Measurements from ENCODE around the gene THAP3.
A peak's percentile ranks its signal among the peaks of the same experiment; 100 is the strongest.

Gene THAP3

GRCh38 chr1:6624710-6625583 is at the start of gene THAP3:
Gene THAP3, plus strand, starts transcription at chr1:6624868. Its CDS starts 351 bp downstream, at chr1:6625219.
- DNase-seq = peak; percentile 31 to 60

DNA sequence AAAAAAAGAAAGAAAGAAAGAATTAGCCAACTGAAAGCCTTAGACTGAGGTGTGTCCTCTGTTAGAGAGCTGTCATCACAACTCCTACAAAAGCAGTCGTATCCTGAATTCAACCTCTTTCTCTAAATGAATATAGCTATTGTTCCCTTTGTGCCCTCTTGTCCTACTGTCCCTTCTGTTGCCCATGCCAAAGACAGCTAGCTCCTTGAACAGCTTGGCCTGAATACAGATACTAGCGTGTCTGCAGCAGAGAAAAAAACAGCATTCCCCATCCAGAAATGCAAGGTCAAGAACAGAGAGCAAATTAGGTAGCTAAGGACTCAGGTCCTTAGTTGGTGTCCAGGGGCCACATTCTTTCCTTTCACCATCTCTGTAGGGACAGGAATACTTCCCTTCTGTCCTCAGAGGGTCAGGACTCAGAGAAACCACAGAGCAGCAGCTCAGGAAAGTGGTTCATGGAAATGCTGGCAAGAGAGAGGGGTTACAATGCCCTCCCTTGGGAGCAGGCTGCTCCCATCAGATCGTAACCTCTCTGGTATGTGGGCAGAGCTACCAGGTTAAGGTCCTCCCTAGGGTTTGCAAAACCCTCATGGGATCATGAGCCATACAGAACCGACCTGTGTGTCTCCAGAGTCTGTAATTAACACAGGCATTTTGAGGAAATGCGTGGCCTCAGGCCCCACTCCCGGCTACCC is 46.7 kb upstream of the THAP3 start:
- DNase-seq = no peak

DNA sequence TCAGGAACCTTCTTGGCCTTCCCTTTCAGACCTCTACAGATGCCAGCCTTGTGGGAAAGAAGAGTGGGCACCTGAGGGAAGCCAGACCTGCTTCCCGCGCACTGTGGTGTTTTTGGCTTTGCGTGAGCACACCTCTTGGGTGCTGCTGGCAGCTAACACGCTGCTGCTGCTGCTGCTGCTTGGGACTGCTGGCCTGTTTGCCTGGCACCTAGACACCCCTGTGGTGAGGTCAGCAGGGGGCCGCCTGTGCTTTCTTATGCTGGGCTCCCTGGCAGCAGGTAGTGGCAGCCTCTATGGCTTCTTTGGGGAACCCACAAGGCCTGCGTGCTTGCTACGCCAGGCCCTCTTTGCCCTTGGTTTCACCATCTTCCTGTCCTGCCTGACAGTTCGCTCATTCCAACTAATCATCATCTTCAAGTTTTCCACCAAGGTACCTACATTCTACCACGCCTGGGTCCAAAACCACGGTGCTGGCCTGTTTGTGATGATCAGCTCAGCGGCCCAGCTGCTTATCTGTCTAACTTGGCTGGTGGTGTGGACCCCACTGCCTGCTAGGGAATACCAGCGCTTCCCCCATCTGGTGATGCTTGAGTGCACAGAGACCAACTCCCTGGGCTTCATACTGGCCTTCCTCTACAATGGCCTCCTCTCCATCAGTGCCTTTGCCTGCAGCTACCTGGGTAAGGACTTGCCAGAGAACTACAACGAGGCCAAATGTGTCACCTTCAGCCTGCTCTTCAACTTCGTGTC is 45.9 kb upstream of the THAP3 start:
- DNase-seq = no peak

GRCh38 chr1:6579374-6580118 is 45.1 kb upstream of the THAP3 start, which contains the start of gene ZBTB48:
Gene ZBTB48, plus strand, starts transcription at chr1:6579994. Its CDS starts 616 bp downstream, at chr1:6580610.
- peak; percentile 83 to 96 for DNase-seq

- no peak for DNase-seq
These were observed 44.5 kb upstream of the THAP3 start for GRCh38 chr1:6580119-6580592.

DNA sequence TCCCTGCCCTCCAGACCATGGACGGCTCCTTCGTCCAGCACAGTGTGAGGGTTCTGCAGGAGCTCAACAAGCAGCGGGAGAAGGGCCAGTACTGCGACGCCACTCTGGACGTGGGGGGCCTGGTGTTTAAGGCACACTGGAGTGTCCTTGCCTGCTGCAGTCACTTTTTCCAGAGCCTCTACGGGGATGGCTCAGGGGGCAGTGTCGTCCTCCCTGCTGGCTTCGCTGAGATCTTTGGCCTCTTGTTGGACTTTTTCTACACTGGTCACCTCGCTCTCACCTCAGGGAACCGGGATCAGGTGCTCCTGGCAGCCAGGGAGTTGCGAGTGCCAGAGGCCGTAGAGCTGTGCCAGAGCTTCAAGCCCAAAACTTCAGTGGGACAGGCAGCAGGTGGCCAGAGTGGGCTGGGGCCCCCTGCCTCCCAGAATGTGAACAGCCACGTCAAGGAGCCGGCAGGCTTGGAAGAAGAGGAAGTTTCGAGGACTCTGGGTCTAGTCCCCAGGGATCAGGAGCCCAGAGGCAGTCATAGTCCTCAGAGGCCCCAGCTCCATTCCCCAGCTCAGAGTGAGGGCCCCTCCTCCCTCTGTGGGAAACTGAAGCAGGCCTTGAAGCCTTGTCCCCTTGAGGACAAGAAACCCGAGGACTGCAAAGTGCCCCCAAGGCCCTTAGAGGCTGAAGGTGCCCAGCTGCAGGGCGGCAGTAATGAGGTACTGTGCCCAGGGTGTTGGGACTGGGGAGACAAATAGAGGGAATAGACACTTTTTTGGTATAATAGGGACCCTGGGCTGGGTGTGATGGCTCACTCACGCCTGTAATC is 43.9 kb upstream of the THAP3 start:
- no peak for DNase-seq

- DNase-seq = no peak
These were observed 42.9 kb upstream of the THAP3 start for GRCh38 chr1:6581561-6582305.

DNA sequence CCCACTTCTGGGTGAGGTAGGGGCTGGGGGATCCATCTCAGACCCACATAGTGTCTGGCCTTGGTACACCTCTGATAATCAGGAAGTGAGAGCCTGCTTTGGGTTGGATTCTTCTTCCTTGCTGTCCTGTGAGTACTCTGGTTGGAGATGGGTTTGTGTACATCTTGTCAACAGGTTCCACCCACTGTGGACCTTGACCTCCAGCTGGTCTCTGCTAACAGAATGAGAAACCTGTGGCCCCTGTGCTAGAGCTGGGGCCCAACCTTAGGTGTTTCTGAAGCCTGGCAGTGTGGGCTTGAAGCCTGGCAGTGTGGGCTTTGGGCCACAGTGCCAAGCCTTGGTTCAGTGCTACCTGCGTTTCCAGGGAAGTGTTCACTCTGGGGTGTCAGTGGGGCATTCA is 42.3 kb upstream of the THAP3 start:
- no peak for DNase-seq

- no peak for DNase-seq
These were observed 40.3 kb upstream of the THAP3 start for GRCh38 chr1:6584126-6585080.

- DNase-seq = no peak
These were observed 39.5 kb upstream of the THAP3 start for GRCh38 chr1:6585081-6585722.

DNA sequence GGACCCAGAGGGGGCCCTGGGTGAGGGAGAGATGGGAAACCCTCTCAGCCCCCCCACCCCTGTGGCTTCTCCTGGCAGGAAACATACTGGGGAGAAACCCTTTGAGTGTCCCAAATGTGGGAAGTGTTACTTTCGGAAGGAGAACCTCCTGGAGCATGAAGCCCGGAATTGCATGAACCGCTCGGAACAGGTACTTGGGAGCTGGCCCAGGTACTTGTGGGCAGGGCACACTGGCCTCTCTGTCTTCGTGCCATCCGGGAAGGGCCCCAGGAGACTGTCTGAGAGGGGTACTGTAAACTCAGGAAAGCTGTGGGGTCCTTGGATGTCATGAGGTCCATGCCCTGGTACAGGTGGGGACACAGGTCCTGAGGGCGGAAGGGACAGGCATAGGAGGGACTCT is 38.8 kb upstream of the THAP3 start:
- no peak for DNase-seq

GRCh38 chr1:6586404-6586816 is 38.3 kb upstream of the THAP3 start:
- no peak for DNase-seq

GRCh38 chr1:6587261-6588005 is 37.2 kb upstream of the THAP3 start:
- no peak for DNase-seq

- no peak for DNase-seq
These were observed 36.4 kb upstream of the THAP3 start for GRCh38 chr1:6588128-6588892.

DNA sequence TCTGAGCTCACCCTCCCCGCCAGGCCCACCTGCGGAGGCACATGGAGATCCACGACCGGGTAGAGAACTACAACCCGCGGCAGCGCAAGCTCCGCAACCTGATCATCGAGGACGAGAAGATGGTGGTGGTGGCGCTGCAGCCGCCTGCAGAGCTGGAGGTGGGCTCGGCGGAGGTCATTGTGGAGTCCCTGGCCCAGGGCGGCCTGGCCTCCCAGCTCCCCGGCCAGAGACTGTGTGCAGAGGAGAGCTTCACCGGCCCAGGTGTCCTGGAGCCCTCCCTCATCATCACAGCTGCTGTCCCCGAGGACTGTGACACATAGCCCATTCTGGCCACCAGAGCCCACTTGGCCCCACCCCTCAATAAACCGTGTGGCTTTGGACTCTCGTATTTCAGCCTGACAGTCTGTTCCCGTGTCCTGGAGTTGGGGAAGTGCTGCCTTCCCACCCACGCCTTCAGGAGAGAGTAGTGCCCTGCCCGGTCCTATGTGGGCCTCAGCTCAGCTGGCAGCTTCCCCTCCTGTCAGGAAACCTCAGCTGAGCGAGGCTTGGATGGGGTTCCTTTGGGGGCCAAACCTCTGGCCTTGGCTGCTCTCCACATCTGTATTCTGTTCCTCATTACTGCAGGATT is 35.7 kb upstream of the THAP3 start:
- peak in 1 of 2 experiments; percentile 24 for DNase-seq

DNA sequence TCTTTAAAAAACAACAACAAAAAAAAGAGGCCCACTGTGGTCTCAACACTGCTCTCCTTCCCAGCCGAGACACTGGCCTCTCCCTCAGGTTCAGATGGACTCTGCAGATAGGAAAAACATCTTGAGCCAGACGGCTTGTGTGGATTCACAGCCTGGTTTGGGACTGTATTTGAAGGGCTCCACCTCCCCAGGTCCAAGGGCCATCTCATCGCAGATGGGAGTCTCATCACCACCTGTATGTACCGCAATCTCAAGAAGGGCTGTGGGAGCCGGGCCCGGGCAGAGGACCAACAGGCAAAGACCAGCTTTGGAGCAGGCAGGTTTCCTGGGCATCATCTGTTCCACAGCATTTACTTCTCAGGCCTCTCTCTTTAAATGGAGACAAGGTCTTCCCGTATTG is 34.6 kb upstream of the THAP3 start:
- no peak for DNase-seq

DNA sequence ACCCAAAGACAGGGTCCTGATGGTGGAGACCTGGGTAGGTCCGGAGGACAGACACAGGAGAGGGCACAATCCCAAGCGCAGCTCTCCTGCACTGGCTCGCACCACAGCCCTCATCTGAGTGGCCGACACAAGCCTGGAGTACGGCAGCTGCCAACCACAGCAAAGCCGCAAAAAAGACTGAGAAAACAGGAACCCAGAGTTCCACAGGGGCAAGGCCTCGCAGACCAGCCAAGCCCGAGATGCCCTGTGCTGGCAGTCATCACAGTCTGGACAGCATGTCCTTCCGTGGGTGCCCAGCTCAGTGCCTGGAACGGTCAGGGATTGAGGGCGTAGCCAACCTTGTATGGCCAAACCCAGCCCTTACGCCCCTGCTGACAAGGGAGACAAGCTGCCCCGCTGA is 33.4 kb upstream of the THAP3 start:
- no peak for DNase-seq

All from NCI-H524 (cell line).